ENCODE measurements around the gene KLHDC7B.
"Not testable (repeated sequence)": the region's sequence is repeated elsewhere in the genome, so short reads cannot be mapped to it uniquely, and the experiment has no call there.

The KLHDC7B gene

DNA sequence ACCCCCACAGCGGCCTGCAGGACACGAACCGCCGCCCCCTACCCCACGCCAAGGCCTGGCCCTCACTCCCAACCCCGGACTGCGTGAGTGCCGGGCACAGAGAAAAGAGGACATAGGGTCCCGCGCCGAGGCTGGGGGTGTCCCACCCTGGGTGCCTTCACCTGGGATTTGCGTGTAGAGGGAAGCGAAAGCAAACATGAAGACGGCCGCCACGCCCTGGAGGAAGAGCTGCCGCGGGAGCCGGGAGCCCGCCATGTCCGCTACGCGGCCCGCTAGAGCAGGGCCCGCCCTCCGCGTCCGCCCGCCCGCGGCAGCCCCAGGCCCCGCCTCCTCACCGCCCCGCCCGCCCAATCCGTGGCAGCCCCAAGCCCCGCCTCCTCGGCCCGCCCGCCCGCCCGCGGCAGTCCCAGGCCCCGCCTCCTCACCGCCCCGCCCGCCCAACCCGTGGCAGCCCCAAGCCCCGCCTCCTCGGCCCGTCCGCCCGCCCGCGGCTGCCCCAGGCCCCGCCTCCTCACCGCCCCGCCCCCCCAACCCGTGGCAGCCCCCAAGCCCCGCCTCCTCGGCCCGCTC is 38.2 kb upstream of the KLHDC7B start, which contains the start of gene LMF2:
TSS of gene LMF2 (minus strand) at position 282 of the 570 bp plus-strand sequence. CDS start at position 255, 27 bp downstream.
- Mint-ChIP-seq H3K27ac (peak within 1 kb of the TSS; percentile 99), H3K9me3 (no peaks in the 10 kb centered on the region), H3K36me3 (peaks cover 11 to 21% of the 10 kb centered on the region in 2 donors), H3K27me3 (no peaks in the 10 kb centered on the region), H3K4me1 (peaks cover 15 to 17% of the 10 kb centered on the region in 2 donors), H3K4me3 (peak within 1 kb of the TSS; percentile 98 to 99)
- peak; percentile 86 for DNase-seq
- peak; percentile 83 to 85 for ATAC-seq (replicated peaks)

DNA sequence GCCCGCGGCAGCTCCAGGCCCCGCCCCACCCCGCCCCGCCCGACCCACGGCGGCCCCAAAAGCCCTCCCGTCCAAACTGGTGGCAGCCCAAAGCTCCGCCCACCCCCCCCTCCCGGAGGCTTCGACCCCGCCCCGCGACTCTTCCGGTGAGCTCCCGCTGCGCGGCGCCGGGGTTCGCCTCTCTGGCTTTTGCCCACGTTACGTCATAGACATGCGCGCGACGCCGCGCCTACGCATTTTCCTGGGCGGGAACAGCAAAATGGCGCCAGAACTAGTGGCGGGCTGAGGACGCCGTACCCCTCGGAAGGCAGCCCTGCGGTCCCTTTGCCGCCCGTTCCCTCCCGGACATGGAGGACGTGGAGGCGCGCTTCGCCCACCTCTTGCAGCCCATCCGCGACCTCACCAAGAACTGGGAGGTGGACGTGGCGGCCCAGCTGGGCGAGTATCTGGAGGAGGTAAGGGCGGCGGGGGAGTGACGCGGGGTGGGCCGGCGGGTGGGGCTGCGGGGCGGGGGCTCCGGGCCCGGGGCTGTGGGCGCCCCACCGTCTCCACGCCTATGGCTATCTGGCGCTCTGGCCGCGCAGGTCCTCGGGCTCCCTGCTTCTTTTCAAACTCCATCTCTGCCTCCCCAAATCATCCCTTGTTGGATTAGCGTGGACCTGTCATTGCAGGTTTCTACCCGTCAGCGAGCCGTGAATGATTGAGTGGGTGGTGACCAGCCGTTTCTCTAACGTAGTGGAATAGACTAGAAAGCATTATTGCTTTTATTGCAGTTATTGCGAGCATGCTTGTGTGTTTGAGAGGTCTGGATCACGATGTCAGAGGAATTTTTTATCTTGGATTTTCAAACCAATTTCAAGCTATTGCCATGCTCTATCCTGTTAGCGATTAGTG is 37.5 kb upstream of the KLHDC7B start, which contains the start of gene NCAPH2:
TSS of gene NCAPH2 (plus strand) at position 234 of the 894 bp plus-strand sequence. CDS start at position 348, 114 bp downstream.
- Mint-ChIP-seq H3K4me3 (peak within 1 kb of the TSS; percentile 98 to 99), H3K27ac (peak within 1 kb of the TSS; percentile 99), H3K4me1 (peaks cover 15 to 17% of the 10 kb centered on the region in 2 donors), H3K27me3 (no peaks in the 10 kb centered on the region), H3K36me3 (peaks cover 11 to 16% of the 10 kb centered on the region in 2 donors), H3K9me3 (no peaks in the 10 kb centered on the region)
- peak; percentile 96 for DNase-seq
- peak; percentile 65 to 73 for ATAC-seq (replicated peaks)

DNA sequence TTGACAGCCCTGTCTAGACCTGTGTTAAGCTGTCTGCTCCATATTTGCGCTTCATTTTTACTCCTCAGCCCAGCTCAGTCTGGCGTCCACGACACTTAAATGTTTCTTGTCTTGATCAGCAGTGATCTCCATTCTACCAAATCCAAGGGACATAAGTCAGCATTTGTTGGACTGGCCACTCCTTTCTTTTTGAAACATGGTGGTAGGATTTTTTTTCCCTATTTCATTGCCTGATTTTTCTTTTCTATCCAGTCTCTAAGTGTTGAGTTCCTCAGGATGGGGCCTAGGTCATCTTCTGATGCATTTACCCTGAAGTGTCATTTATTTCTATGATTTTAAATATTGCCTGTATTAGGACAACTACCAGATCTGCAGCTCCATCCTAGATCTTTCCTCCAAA is 36.8 kb upstream of the KLHDC7B start:
- Mint-ChIP-seq H3K9me3 (no peaks in the 10 kb centered on the region), H3K4me3 (peak overlapping the region; percentile 97 to 98), H3K36me3 (peaks cover 13 to 18% of the 10 kb centered on the region in 2 donors), H3K27me3 (no peaks in the 10 kb centered on the region), H3K27ac (peak overlapping the region; percentile 99), H3K4me1 (peaks cover 15 to 17% of the 10 kb centered on the region in 2 donors)
- ATAC-seq (replicated peaks) = peak in 1 of 2 donors; percentile 2
- no peak for DNase-seq

DNA sequence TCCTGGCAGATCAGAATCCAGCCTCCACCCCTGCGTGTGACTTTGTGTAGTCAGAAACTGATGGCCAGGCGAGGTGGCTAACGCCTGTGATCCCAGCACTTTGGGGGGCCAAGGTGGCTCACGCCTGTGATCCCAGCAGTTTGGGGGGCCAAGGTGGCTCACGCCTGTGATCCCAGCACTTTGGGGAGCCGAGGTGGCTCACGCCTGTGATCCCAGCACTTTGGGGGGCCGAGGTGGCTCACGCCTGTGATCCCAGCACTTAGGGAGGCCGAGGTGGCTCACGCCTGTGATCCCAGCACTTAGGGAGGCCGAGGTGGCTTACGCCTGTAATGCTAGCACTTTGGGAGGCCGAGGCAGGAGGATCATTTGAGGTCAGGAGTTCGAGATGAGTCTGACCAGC is 32.5 kb upstream of the KLHDC7B start:
- Mint-ChIP-seq H3K36me3 (peaks cover 19 to 41% of the 10 kb centered on the region in 2 donors), H3K27me3 (no peaks in the 10 kb centered on the region), H3K4me3 (no peak overlapping the region), H3K27ac (no peak overlapping the region), H3K4me1 (peaks cover 20 to 22% of the 10 kb centered on the region in 2 donors), H3K9me3 (no peaks in the 10 kb centered on the region)
- ATAC-seq (replicated peaks) (no peak), DNase-seq (no peak)

DNA sequence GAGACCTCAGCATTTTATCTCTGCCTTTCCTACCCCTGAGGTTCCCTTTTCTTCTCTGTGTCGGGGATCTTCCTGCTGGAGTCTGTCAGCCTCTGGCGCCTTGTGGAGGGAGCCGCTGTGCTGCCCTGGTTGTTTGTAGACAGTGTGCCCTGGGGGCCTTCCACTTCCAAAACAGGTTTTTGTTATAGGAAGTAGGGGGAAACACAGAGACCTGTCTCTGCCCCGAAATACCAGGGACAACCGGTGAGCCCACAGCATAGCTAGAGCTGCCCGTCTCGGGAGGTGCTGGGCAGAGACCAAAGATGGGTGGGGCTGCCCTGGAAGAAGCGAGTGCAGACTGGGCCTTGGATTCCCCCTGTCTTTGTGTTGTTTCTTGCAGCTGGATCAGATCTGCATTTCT is 29.6 kb upstream of the KLHDC7B start:
- H3K27me3 Mint-ChIP-seq = no peaks in the 10 kb centered on the region
- no peaks in the 10 kb centered on the region for H3K9me3 Mint-ChIP-seq
- H3K27ac Mint-ChIP-seq = no peak overlapping the region
- DNase-seq (no peak), ATAC-seq (replicated peaks) (no peak)
- peaks cover 9 to 11% of the 10 kb centered on the region in 2 donors for H3K4me1 Mint-ChIP-seq
- H3K4me3 Mint-ChIP-seq = no peak overlapping the region
- H3K36me3 Mint-ChIP-seq = peaks cover 38 to 63% of the 10 kb centered on the region in 2 donors

DNA sequence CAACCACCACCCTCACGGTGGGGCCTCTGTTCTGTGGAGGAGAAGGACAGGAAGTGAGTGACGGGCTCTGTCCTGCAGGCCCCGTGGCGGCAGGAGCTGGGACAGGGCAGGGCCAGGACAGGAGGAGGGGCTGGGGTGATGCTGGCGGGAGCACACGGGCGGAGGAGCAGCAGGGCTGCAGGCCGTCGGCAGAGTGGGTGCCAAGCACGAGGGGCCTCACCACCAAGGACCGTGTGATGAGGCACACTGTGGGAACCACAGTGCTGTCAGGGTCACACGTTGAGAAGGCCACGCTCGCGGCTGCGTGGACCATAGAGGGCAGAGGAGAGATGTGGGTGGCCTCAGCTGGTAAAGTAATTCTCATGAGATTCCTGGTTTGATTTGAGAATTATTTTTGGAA is 28.8 kb upstream of the KLHDC7B start:
- Mint-ChIP-seq H3K27me3 (no peaks in the 10 kb centered on the region), H3K4me3 (no peak overlapping the region), H3K9me3 (no peaks in the 10 kb centered on the region), H3K4me1 (peaks cover 9 to 11% of the 10 kb centered on the region in 2 donors), H3K27ac (no peak overlapping the region), H3K36me3 (peaks cover 41 to 66% of the 10 kb centered on the region in 2 donors)
- no peak for DNase-seq
- no peak for ATAC-seq (replicated peaks)

DNA sequence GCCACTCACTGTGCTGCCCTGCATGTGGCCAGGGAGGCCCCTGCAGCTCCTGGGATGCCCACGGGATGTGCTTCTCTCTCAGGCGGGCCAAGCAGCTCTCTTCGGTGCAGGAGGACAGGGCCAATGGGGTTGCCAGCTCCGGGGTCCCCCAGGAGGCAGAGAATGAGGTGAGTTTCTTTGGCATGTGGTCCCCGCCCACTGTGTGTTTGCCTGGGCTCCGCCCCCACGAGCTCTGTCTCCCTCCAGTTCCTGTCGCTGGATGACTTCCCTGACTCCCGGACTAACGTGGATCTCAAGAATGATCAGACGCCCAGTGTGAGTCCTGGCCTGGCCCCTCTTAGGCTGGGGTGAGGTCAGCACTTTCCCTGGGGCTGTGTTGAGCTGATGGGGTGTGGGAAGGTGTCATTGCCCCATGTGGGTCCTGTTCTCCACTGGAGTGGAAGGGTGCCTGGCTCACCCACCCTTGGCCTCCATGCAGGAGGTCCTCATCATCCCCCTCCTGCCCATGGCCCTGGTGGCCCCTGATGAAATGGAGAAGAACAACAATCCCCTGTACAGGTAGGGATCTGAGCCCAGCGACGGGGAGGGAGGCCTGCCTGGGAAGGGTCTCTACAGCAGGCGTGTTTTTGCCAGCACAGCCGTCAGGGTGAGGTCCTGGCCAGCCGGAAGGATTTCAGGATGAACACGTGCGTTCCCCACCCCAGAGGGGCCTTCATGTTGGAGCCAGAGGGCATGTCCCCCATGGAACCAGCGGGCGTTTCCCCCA is 28.0 kb upstream of the KLHDC7B start:
- DNase-seq (no peak), ATAC-seq (replicated peaks) (no peak)
- H3K27ac Mint-ChIP-seq = peak overlapping the region; percentile 14
- H3K4me1 Mint-ChIP-seq = peaks cover 10 to 15% of the 10 kb centered on the region in 2 donors
- H3K9me3 Mint-ChIP-seq = no peaks in the 10 kb centered on the region
- no peaks in the 10 kb centered on the region for H3K27me3 Mint-ChIP-seq
- H3K36me3 Mint-ChIP-seq = peaks cover 42 to 67% of the 10 kb centered on the region in 2 donors
- H3K4me3 Mint-ChIP-seq = no peak overlapping the region

DNA sequence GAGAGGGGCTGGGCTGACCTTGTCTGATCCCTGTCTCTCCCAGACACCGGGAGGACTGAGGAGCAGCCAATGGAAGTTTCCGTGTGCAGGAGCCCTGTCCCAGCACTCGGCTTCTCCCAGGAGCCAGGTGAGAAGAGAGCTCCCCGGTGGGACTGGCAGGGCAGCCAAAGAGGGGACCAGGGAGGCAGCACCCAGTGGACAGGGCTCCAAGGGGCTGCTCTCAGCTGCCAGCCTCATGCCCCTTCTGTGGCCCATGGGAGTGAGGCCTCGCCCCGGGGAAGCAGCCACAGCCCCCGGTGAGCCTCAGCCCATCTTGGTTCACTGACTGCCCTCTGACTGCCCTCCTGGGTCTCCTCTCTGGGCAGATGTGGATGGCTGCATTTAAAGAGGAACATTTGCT is 27.1 kb upstream of the KLHDC7B start:
- DNase-seq (no peak), ATAC-seq (replicated peaks) (no peak)
- no peaks in the 10 kb centered on the region for H3K27me3 Mint-ChIP-seq
- H3K27ac Mint-ChIP-seq = no peak overlapping the region
- H3K36me3 Mint-ChIP-seq = peaks cover 47 to 68% of the 10 kb centered on the region in 2 donors
- peaks cover 13 to 24% of the 10 kb centered on the region in 2 donors for H3K4me1 Mint-ChIP-seq
- no peaks in the 10 kb centered on the region for H3K9me3 Mint-ChIP-seq
- no peak overlapping the region for H3K4me3 Mint-ChIP-seq

DNA sequence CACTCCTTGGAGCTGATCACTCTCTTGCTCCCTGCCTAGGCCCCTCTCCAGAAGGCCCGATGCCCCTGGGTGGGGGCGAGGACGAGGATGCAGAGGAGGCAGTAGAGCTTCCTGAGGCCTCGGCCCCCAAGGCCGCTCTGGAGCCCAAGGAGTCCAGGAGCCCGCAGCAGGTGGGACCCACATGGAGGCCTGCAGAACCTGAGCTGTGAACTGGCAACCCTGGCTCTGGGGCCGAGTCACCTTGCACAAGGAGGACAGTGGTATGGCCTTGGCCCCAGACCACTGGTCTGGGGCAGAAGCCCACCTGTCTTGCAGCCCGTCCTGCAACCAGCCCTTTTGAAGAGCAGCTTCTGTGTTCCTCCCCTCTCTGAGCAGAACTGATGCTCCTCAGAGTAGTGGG is 26.5 kb upstream of the KLHDC7B start:
- ATAC-seq (replicated peaks) (no peak), DNase-seq (no peak)
- Mint-ChIP-seq H3K4me1 (peaks cover 13 to 30% of the 10 kb centered on the region in 2 donors), H3K9me3 (no peaks in the 10 kb centered on the region), H3K27me3 (no peaks in the 10 kb centered on the region), H3K4me3 (no peak overlapping the region), H3K27ac (no peak overlapping the region), H3K36me3 (peaks cover 46 to 67% of the 10 kb centered on the region in 2 donors)

DNA sequence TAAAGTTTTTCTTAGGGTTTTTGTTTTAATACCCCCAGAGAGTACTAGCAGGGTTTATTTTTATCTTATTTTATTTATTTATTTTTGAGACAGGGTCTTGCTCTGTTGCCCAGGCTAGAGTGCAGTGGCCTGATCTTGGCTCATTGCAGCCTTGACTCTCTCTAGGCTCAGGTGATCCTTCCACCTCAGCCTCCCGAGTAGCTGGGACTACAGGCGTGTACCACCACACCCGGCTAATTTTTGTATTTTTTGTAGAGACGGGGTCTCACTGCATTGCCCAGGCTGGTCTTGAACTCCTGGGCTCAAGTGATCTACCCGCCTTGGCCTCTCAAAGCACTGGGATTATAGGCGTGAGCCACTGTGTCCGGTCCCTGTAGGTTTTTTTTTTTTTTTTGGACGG is 25.5 kb upstream of the KLHDC7B start:
- DNase-seq; H3K9me3 Mint-ChIP-seq; H3K27me3 Mint-ChIP-seq; H3K27ac Mint-ChIP-seq; H3K4me3 Mint-ChIP-seq; ATAC-seq (replicated peaks): not testable (repeated sequence)
- H3K4me1 Mint-ChIP-seq = peaks cover 15 to 31% of the 10 kb centered on the region in 2 donors
- peaks cover 48 to 66% of the 10 kb centered on the region in 2 donors for H3K36me3 Mint-ChIP-seq

DNA sequence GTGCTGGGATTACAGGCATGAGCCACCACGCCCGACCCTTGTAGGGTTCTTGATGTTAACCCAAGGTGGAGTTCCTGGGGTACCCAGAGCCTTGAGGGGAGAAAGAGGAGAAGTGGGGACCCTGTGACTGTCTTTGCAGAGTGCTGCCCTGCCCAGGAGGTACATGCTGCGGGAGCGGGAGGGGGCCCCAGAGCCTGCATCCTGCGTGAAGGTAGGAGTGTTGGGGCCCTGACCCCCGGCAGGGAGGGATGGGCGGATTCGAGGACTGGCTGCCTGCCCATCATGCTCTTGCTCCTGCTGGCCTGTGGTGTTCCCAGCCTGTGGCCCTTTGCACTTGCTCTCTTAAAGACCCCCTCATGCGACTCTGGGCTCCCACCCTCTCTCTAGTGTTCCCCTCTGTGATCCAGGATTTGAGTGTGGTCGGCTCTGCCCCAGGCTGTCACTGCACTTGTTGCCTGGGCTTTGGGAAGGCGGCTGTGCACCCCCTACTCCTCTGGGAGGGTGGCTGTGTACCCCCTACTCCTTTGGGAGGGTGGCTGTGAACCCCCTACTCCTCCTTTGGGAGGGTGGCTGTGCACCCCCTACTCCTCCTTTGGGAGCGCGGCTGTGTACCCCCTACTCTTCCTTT is 24.8 kb upstream of the KLHDC7B start:
- peaks cover 51 to 61% of the 10 kb centered on the region in 2 donors for H3K36me3 Mint-ChIP-seq
- peaks cover 13 to 36% of the 10 kb centered on the region in 2 donors for H3K4me1 Mint-ChIP-seq
- H3K27ac Mint-ChIP-seq = no peak overlapping the region
- no peaks in the 10 kb centered on the region for H3K27me3 Mint-ChIP-seq
- DNase-seq = no peak
- no peaks in the 10 kb centered on the region for H3K9me3 Mint-ChIP-seq
- H3K4me3 Mint-ChIP-seq = no peak overlapping the region
- ATAC-seq (replicated peaks) = no peak

DNA sequence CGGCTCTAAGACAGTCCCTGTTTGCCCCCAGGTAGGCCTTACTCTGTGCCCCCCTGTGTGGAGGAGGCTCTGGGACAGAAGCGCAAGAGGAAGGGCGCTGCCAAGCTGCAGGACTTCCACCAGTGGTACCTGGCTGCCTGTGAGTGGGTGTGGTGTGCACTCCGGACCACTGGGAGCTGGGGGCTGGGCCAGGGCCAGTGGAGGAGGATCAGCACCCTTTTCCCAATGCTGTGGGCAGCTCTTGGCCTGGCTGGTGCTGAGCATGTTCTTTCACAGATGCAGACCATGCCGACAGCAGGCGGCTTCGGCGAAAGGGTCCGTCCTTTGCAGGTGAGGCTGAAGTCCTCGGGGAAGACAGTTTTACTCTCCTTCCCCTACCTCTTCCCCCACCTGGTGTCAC is 24.0 kb upstream of the KLHDC7B start:
- H3K4me3 Mint-ChIP-seq = no peak overlapping the region
- H3K27ac Mint-ChIP-seq = no peak overlapping the region
- H3K4me1 Mint-ChIP-seq = peaks cover 15 to 39% of the 10 kb centered on the region in 2 donors
- ATAC-seq (replicated peaks) (no peak), DNase-seq (no peak)
- peaks cover 50 to 56% of the 10 kb centered on the region in 2 donors for H3K36me3 Mint-ChIP-seq
- no peaks in the 10 kb centered on the region for H3K27me3 Mint-ChIP-seq
- H3K9me3 Mint-ChIP-seq = no peaks in the 10 kb centered on the region

DNA sequence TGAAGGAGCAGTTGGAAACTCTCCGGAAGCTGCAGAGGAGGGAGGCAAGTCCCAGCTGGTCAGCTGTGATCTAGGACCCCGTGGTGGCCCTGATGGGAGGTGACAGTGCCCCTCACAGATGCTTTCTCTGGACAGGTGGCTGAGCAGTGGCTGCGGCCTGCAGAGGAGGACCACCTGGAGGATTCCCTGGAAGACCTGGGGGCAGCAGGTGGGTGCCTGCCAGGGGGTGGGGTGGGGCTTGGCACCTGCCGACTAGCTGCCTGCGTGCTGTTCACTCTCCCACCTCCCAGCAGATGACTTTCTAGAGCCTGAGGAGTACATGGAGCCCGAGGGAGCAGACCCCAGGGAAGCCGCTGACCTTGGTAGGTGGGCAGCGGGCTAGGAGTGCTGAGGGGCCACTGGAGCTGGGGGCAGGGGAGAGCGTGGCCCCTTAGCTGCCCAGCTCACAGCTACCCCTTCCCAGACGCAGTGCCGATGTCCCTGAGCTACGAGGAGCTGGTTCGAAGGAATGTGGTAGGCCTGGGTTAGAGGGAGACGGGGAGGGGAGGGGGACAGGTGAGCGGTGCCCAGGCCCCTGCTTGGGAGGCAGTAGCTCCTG is 23.4 kb upstream of the KLHDC7B start:
- Mint-ChIP-seq H3K27ac (peak overlapping the region; percentile 59), H3K9me3 (no peaks in the 10 kb centered on the region), H3K4me3 (no peak overlapping the region), H3K4me1 (peaks cover 21 to 45% of the 10 kb centered on the region in 2 donors), H3K36me3 (peaks cover 55 to 58% of the 10 kb centered on the region in 2 donors), H3K27me3 (no peaks in the 10 kb centered on the region)
- DNase-seq (no peak), ATAC-seq (replicated peaks) (no peak)

Measured in stimulated activated naive B cell treated with anti-CD40 and anti-IgM and Interleukin-4, amounts not matched to agents 10 μg/mL and 1 μg/mL and 100 μg/mL, for 72 hours (primary cell).